Thoracic aorta (tissue), 2 donors: ENCODE data around the gene RBMS1. TPM values are rescaled to one million over a fixed set of nuclear protein-coding genes. Genes with fewer than 3 reads are reported as not detected.

Source experiments
- ATAC-seq: fragments of 150-250 bp; one replicate; pipeline ENCODE4 v1.8.0; 2017; ENCODE audit warnings: low read depth; ENCODE audit not compliant: insufficient number of reproducible peaks, low FRiP score
- DNase-seq: peaks from one replicate; pipeline ENCODE4 v3.0.0-alpha.2; 2020; ENCODE audit warnings: low spot score
- H3K27ac ChIP-seq, 2 donors: fragments of 200-600 bp; sonication (generic); 1 replicate in 1 of 2; 2 replicates in 1 of 2; pipeline ENCODE4 v1.5.1; 2016; ENCODE audit warnings: mild to moderate bottlenecking in 2 of 2, moderate library complexity in 2 of 2
- H3K27me3 ChIP-seq: fragments of 200-600 bp; sonication (generic); replicated peaks from 2 replicates; pipeline ENCODE4 v1.6.0; 2016; ENCODE audit warnings: mild to moderate bottlenecking; ENCODE audit not compliant: insufficient read depth
- H3K36me3 ChIP-seq: fragments of 200-600 bp; sonication (generic); one replicate; pipeline ENCODE4 v1.5.1; 2016
- H3K4me1 ChIP-seq, 2 donors: fragments of 200-600 bp; sonication (generic); 1 replicate in 1 of 2; 2 replicates in 1 of 2; pipeline versions ENCODE4 v1.5.1 to v1.6.0; 2016; ENCODE audit warnings: low read depth in 2 of 2, mild to moderate bottlenecking in 1 of 2; ENCODE audit not compliant: control insufficient read depth in 1 of 2
- H3K4me3 ChIP-seq: fragments of 200-600 bp; sonication (generic); 2 replicates; pipeline ENCODE4 v1.5.1; 2016; ENCODE audit warnings: mild to moderate bottlenecking
- H3K9me3 ChIP-seq: fragments of 200-600 bp; sonication (generic); 2 replicates; pipeline ENCODE4 v1.5.1; 2016
- CTCF ChIP-seq: fragments of 200-600 bp; sonication (generic); IDR thresholded peaks from one replicate; pipeline ENCODE4 v1.5.1; 2019; ENCODE audit warnings: antibody characterized with exemption
- total RNA-seq, 2 donors: library from RNA; depleted of rRNA; stranded (reverse); fragments of >200 nt; gene quantifications; one replicate each; pipeline versions ENCODE4 v1.1.0 to v1.2.3, GENCODE V29; 2016

The RBMS1 gene
- total RNA-seq, 2 donors from 2014 or later: 98.7 to 179 TPM

GRCh38 chr2:160269803-160270570, 223.6 kb downstream of the RBMS1 start:
- no peaks in the 10 kb centered on the region for H3K9me3 ChIP-seq
- peak; percentile 83 for ATAC-seq
- H3K27ac ChIP-seq: peak overlapping the region; percentile 96 to 98
- no peaks in the 10 kb centered on the region for H3K27me3 ChIP-seq
- peaks cover 27 to 40% of the 10 kb centered on the region in 2 donors for H3K4me1 ChIP-seq
- peak; percentile 66 for TF ChIP-seq CTCF
- peak overlapping the region; percentile 77 for H3K4me3 ChIP-seq
- no peaks in the 10 kb centered on the region for H3K36me3 ChIP-seq
- DNase-seq: peak; percentile 59

- DNase-seq (no peak), ATAC-seq (no peak)
- H3K36me3 ChIP-seq: no peaks in the 10 kb centered on the region
- H3K9me3 ChIP-seq: no peaks in the 10 kb centered on the region
- no peak for TF ChIP-seq CTCF
- peak overlapping the region; percentile 77 for H3K4me3 ChIP-seq
- peak overlapping the region; percentile 96 to 98 for H3K27ac ChIP-seq
- peaks cover 27 to 40% of the 10 kb centered on the region in 2 donors for H3K4me1 ChIP-seq
- H3K27me3 ChIP-seq: no peaks in the 10 kb centered on the region
Measured at GRCh38 chr2:160269365-160269764, 224.2 kb downstream of the RBMS1 start.

GRCh38 chr2:160268151-160268781, 225.3 kb downstream of the RBMS1 start:
- H3K27ac ChIP-seq: peak overlapping the region; percentile 20 to 98

GRCh38 chr2:160267692-160268091, 225.9 kb downstream of the RBMS1 start:
- Histone ChIP-seq H3K36me3 (no peaks in the 10 kb centered on the region), H3K4me3 (no peak overlapping the region), H3K4me1 (peaks cover 27 to 40% of the 10 kb centered on the region in 2 donors), H3K9me3 (no peaks in the 10 kb centered on the region), H3K27me3 (no peaks in the 10 kb centered on the region), H3K27ac (peak overlapping the region; percentile 20 to 98)
- no peak for TF ChIP-seq CTCF
- no peak for ATAC-seq
- DNase-seq: no peak

More at GRCh38 chr2:160268151-160268781, 225.3 kb downstream of the RBMS1 start:
- Histone ChIP-seq H3K27me3 (no peaks in the 10 kb centered on the region), H3K4me3 (no peak overlapping the region), H3K36me3 (no peaks in the 10 kb centered on the region), H3K4me1 (peaks cover 27 to 40% of the 10 kb centered on the region in 2 donors), H3K9me3 (no peaks in the 10 kb centered on the region)
- ATAC-seq: no peak
- TF ChIP-seq CTCF: no peak
- no peak for DNase-seq

- TF ChIP-seq CTCF: no peak
- DNase-seq (no peak), ATAC-seq (no peak)
- no peaks in the 10 kb centered on the region for H3K27me3 ChIP-seq
- H3K36me3 ChIP-seq: no peaks in the 10 kb centered on the region
- H3K4me3 ChIP-seq: no peak overlapping the region
- no peaks in the 10 kb centered on the region for H3K9me3 ChIP-seq
- H3K27ac ChIP-seq: no peak overlapping the region
- H3K4me1 ChIP-seq: peaks cover 27 to 42% of the 10 kb centered on the region in 2 donors
Measured at GRCh38 chr2:160267022-160267421, 226.6 kb downstream of the RBMS1 start.
